ENCODE results near the gene RSPO1. TPM values are rescaled to one million over a fixed set of nuclear protein-coding genes. Genes with fewer than 3 reads are reported as not detected.
A peak's percentile ranks its signal among the peaks of the same experiment; 100 is the strongest.
"Not testable (repeated sequence)": the region's sequence is repeated elsewhere in the genome, so short reads cannot be mapped to it uniquely, and the experiment has no call there.

The RSPO1 gene
- 0.03 TPM in 1 of 2 replicates, not detected in the other for polyA plus RNA-seq (2012; rRNA removed)
- not detected in 2 replicates for polyA plus RNA-seq (2012; cell fraction: cytosol; rRNA removed)
- 0.02 and 0.06 TPM in 2 replicates for polyA plus RNA-seq (2012; cell fraction: nucleus; rRNA removed)

- Histone ChIP-seq H2AFZ (ENCODE audit: low read depth) (no peak within 1 kb of the TSS), H4K20me1 (ENCODE audit: insufficient read depth) (no peaks in the 10 kb centered on the region), H3F3A (replicated peaks; ENCODE audit: insufficient read depth) (no peaks in the 10 kb centered on the region), H3K4me2 (peak within 1 kb of the TSS; percentile 73; the same call in 1 of the 2 replicates), H3K79me2 (ENCODE audit: insufficient read depth) (no peaks in the 10 kb centered on the region), H3K4me1 (ENCODE audit: control insufficient read depth in 1 of 2, insufficient read depth in 2 of 2, low read depth in 1 of 2, low read length in 1 of 2) (no peaks in the 10 kb centered on the region; a peak in 1 of 4 replicates), H3K27me3 (ENCODE audit: insufficient read depth) (peaks cover 78% of the 10 kb centered on the region), H3K27ac (ENCODE audit: low read depth in 2 of 2, low read length in 1 of 2) (no peak within 1 kb of the TSS), H3K9me3 (no peaks in the 10 kb centered on the region), H3K36me3 (replicated peaks in 1 of 2; ENCODE audit: control insufficient read depth in 1 of 2, insufficient read depth in 2 of 2, low read length in 1 of 2) (no peaks in the 10 kb centered on the region), H3K9ac (no peak within 1 kb of the TSS), H3K9me2 (no peaks in the 10 kb centered on the region), H3K4me3 (ENCODE audit: low read depth in 2 of 2, low read length in 1 of 2) (peak within 1 kb of the TSS in 1 of 2 experiments; percentile 29; a peak in 3 of 4 replicates)
- 0% methylated on average over 5 of the region's 72 CpGs for WGBS (ENCODE audit: low lambda C conversion rate)
- peak; percentile 91 for DNase-seq
- POLR2A ChIA-PET: interaction anchor here (1.1 kb wide), 1 partner anchor 55 kb away, joined by 3 read pairs; no protein-coding TSS in a partner anchor
- CTCF ChIA-PET: interaction anchor here (0.9 to 2.2 kb wide), 7 partner anchors 25 to 120 kb away, joined by 3 to 9 read pairs (median 3); partner anchors contain the start of gene MEAF6
- TF ChIP-seq GATA2 (CRISPR knock-in tag; IDR thresholded peaks at IDR 0.05) (no peak), EZH2phosphoT487 (IDR thresholded peaks at IDR 0.05; ENCODE audit: borderline replicate concordance, low read depth) (0 out of 2 replicates have a peak, but pooled peaks have one; percentile 66), USF2 (IDR thresholded peaks at IDR 0.05; ENCODE audit: borderline replicate concordance, low read depth, low read length) (no peak), ZBTB33 (IDR thresholded peaks at IDR 0.05; ENCODE audit: borderline replicate concordance, low read depth) (no peak)
Measured at GRCh38 chr1:37634244-37634991, at the start of gene RSPO1. Gene RSPO1 (minus strand): TSS chr1:37634892. CDS start chr1:37629661, 5,231 bp downstream.

- CTCF ChIA-PET: interaction anchor here (1.2 to 13.8 kb wide), 8 partner anchors 10 to 229 kb away, joined by 3 to 358 read pairs (median 20); partner anchors contain the start of gene MEAF6
- H3K9me3 ChIP-seq; H3F3A ChIP-seq (replicated peaks; ENCODE audit: insufficient read depth); H3K9ac ChIP-seq; H3K9me2 ChIP-seq; H3K4me1 ChIP-seq (ENCODE audit: control insufficient read depth in 1 of 2, insufficient read depth in 2 of 2, low read depth in 1 of 2, low read length in 1 of 2); H4K20me1 ChIP-seq (ENCODE audit: insufficient read depth); H3K4me2 ChIP-seq; DNase-seq; H3K27me3 ChIP-seq (ENCODE audit: insufficient read depth); H3K4me3 ChIP-seq (ENCODE audit: low read depth in 2 of 2, low read length in 1 of 2); POLR2A ChIA-PET; H2AFZ ChIP-seq (ENCODE audit: low read depth); H3K27ac ChIP-seq (ENCODE audit: low read depth in 2 of 2, low read length in 1 of 2): not testable (repeated sequence)
- 96% methylated on average over 9 of the region's 9 CpGs for WGBS (ENCODE audit: low lambda C conversion rate)
- Histone ChIP-seq H3K79me2 (ENCODE audit: insufficient read depth) (peaks cover 19% of the 10 kb centered on the region), H3K36me3 (replicated peaks in 1 of 2; ENCODE audit: control insufficient read depth in 1 of 2, insufficient read depth in 2 of 2, low read length in 1 of 2) (peaks cover 38 to 41% of the 10 kb centered on the region in 2 experiments)
Measured at GRCh38 chr1:37684182-37684581, 49.5 kb upstream of the RSPO1 start.
